Vagina (tissue), 2 donors: Measurements from ENCODE around the gene CACNA1C.

Source experiments
- POLR2A ChIP-seq, 2 donors: fragments of 450-650 bp; IDR thresholded peaks; one replicate each; pipeline ENCODE4 v1.6.1; 2017; ENCODE audit warnings: antibody characterized with exemption in 2 of 2, mild to moderate bottlenecking in 2 of 2, moderate library complexity in 2 of 2
- POLR2AphosphoS5 ChIP-seq, 2 donors: sonication (generic); formaldehyde crosslinking; IDR thresholded peaks; one replicate each; pipeline ENCODE4 v1.9.0; 2017; ENCODE audit warnings: antibody characterized with exemption in 2 of 2, mild to moderate bottlenecking in 2 of 2, low read depth in 1 of 2; ENCODE audit not compliant: insufficient read depth in 1 of 2
- TF ChIP-seq, protein P1 (sequence below), 3 experiments: fragments of 450-650 bp in 2 of 3; fragments of 200-600 bp in 1 of 3; sonication (generic) in 1 of 3; IDR thresholded peaks; one replicate each; pipeline ENCODE4 v1.5.1; 2017 to 2019; ENCODE audit warnings: antibody characterized with exemption in 3 of 3, mild to moderate bottlenecking in 2 of 3, moderate library complexity in 2 of 3

GRCh38 chr12:2320841-2321240, 268.1 kb downstream of the CACNA1C start:
- TF ChIP-seq, protein P1, sequence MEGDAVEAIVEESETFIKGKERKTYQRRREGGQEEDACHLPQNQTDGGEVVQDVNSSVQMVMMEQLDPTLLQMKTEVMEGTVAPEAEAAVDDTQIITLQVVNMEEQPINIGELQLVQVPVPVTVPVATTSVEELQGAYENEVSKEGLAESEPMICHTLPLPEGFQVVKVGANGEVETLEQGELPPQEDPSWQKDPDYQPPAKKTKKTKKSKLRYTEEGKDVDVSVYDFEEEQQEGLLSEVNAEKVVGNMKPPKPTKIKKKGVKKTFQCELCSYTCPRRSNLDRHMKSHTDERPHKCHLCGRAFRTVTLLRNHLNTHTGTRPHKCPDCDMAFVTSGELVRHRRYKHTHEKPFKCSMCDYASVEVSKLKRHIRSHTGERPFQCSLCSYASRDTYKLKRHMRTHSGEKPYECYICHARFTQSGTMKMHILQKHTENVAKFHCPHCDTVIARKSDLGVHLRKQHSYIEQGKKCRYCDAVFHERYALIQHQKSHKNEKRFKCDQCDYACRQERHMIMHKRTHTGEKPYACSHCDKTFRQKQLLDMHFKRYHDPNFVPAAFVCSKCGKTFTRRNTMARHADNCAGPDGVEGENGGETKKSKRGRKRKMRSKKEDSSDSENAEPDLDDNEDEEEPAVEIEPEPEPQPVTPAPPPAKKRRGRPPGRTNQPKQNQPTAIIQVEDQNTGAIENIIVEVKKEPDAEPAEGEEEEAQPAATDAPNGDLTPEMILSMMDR (IDR thresholded peaks at IDR 0.05): no peak
- TF ChIP-seq POLR2AphosphoS5 (IDR thresholded peaks at IDR 0.05; ENCODE audit: insufficient read depth in 1 of 2, low read depth in 1 of 2) (no peak), POLR2A (IDR thresholded peaks at IDR 0.05) (no peak)
